ENCODE results near the gene SSNA1. TPM values are rescaled to one million over a fixed set of nuclear protein-coding genes. Genes with fewer than 3 reads are reported as not detected.

SSNA1 gene
- total RNA-seq, 4 donors from 2014 or later, result 37.3 to 73.9 (median 53.5) TPM

GRCh38 chr9:137219757-137220316 is 31.4 kb downstream of the SSNA1 start:
- Histone ChIP-seq H3K9me3 (no peaks in the 10 kb centered on the region), H3K4me3 (no peak overlapping the region), H3K27me3 (no peaks in the 10 kb centered on the region), H3K4me1 (peaks cover 0 to 73% (median 35%) of the 10 kb centered on the region in 4 donors), H3K36me3 (peaks cover 0 to 22% (median 0%) of the 10 kb centered on the region in 3 donors), H3K27ac (peak overlapping the region in 1 of 4 donors; percentile 6)
- TF ChIP-seq POLR2A (IDR thresholded peaks at IDR 0.05) (no peak), CTCF (IDR thresholded peaks at IDR 0.05) (no peak), EP300 (IDR thresholded peaks at IDR 0.05) (no peak)
- DNase-seq (ENCODE audit: low spot score in 2 of 2), result no peak
- 82 to 84% methylated on average over 5 to 7 of the region's 10 CpGs for WGBS, 2 donors

- Histone ChIP-seq H3K27me3 (no peaks in the 10 kb centered on the region), H3K4me3 (peak overlapping the region in 1 of 4 donors; percentile 88), H3K9me3 (no peaks in the 10 kb centered on the region), H3K27ac (peak overlapping the region in 2 of 4 donors; percentile 77 to 78), H3K36me3 (peaks cover 0 to 15% (median 0%) of the 10 kb centered on the region in 3 donors), H3K4me1 (peaks cover 0 to 73% (median 35%) of the 10 kb centered on the region in 4 donors)
- WGBS, 2 donors, result 85% methylated on average over 46 to 47 of the region's 52 CpGs
- no peak for DNase-seq (ENCODE audit: low spot score in 2 of 2)
- TF ChIP-seq CTCF (IDR thresholded peaks at IDR 0.05) (no peak), POLR2A (IDR thresholded peaks at IDR 0.05) (no peak), EP300 (IDR thresholded peaks at IDR 0.05) (no peak)
These were observed 32.0 kb downstream of the SSNA1 start for GRCh38 chr9:137220317-137221094.

GRCh38 chr9:137221095-137221505 is 32.6 kb downstream of the SSNA1 start:
- H3K4me3 ChIP-seq, result peak overlapping the region in 2 of 4 donors; percentile 37 to 88
- TF ChIP-seq EP300 (IDR thresholded peaks at IDR 0.05), result no peak
- no peak for TF ChIP-seq POLR2A (IDR thresholded peaks at IDR 0.05)
- no peak for TF ChIP-seq CTCF (IDR thresholded peaks at IDR 0.05)
- H3K4me1 ChIP-seq, result peaks cover 0 to 73% (median 35%) of the 10 kb centered on the region in 4 donors
- H3K27ac ChIP-seq, result peak overlapping the region in 3 of 4 donors; percentile 31 to 78 (median 77)
- H3K27me3 ChIP-seq, result peaks cover 0 to 4% of the 10 kb centered on the region in 2 donors
- H3K36me3 ChIP-seq, result peaks cover 0 to 9% (median 0%) of the 10 kb centered on the region in 3 donors
- no peaks in the 10 kb centered on the region for H3K9me3 ChIP-seq
- no peak for DNase-seq (ENCODE audit: low spot score in 2 of 2)
- 74% methylated on average over 13 of the region's 14 CpGs; no CpG with 5 or more reads in 1 of the 2 donors for WGBS, 2 donors

- 2% methylated on average over 10 of the region's 61 CpGs; no CpG with 5 or more reads in 1 of the 2 donors for WGBS, 2 donors
- H3K27me3 ChIP-seq, result peaks cover 0 to 4% of the 10 kb centered on the region in 2 donors
- peaks cover 0 to 4% (median 0%) of the 10 kb centered on the region in 3 donors for H3K36me3 ChIP-seq
- TF ChIP-seq CTCF (IDR thresholded peaks at IDR 0.05) (no peak), EP300 (IDR thresholded peaks at IDR 0.05) (no peak)
- DNase-seq (ENCODE audit: low spot score in 2 of 2), result no peak
- H3K27ac ChIP-seq, result peak overlapping the region; percentile 27 to 78 (median 54)
- H3K9me3 ChIP-seq, result no peaks in the 10 kb centered on the region
- H3K4me1 ChIP-seq, result peaks cover 0 to 72% (median 35%) of the 10 kb centered on the region in 4 donors
- peak overlapping the region; percentile 23 to 88 (median 30) for H3K4me3 ChIP-seq
These were observed 33.1 kb downstream of the SSNA1 start for GRCh38 chr9:137221506-137222111.

Data from tibial nerve (tissue), 4 donors.